A549 (cell line): ENCODE results near the gene FBXL13.
"Not testable (repeated sequence)": the region's sequence is repeated elsewhere in the genome, so short reads cannot be mapped to it uniquely, and the experiment has no call there.

ENCODE experiments used
- MYC ChIP-seq: IDR thresholded peaks from 2 replicates; pipeline ENCODE4 v1.6.1; 2012; ENCODE audit warnings: mild to moderate bottlenecking, inconsistent platforms, low read length, improper control_type of control experiment, borderline replicate concordance
- RAD21 ChIP-seq, 2 experiments: fragments of >200 bp in 1 of 2; sonication (Bioruptor Twin) in 1 of 2; formaldehyde crosslinking in 1 of 2; IDR thresholded peaks in 1 of 2; conservative IDR thresholded peaks in 1 of 2; 2 replicates in 1 of 2; 3 replicates in 1 of 2; pipeline ENCODE4 v1.6.1; 2012 to 2018; ENCODE audit warnings: inconsistent platforms in 1 of 2
- TF ChIP-seq, protein P1 (sequence below): IDR thresholded peaks from 2 replicates; pipeline ENCODE4 v1.6.1; 2012
- TF ChIP-seq, protein P2 (sequence below): fragments of >200 bp; sonication (Bioruptor Twin); formaldehyde crosslinking; IDR thresholded peaks from 3 replicates; pipeline ENCODE4 v1.5.1; 2016
- TF ChIP-seq, protein P3 (sequence below): fragments of 450-650 bp; IDR thresholded peaks from 2 replicates; pipeline ENCODE4 v1.6.1; 2014; ENCODE audit warnings: antibody characterized with exemption

DNA sequence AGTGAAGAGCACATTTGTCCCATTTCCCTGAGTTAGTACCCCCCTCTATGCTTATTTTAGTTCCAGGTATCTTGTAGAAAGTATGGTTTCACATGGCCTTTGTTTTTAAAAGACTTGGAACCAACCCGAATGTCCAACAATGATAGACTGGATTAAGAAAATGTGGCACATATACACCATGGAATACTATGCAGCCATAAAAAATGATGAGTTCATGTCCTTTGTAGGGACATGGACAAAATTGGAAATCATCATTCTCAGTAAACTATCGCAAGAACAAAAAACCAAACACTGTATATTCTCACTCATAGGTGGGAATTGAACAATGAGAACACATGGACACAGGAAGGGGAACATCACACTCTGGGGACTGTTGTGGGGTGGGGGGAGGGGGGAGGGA, 21.0 kb upstream of the FBXL13 start:
- not testable (repeated sequence) for TF ChIP-seq RAD21 (conservative IDR thresholded peaks at IDR 0.05 in 1 of 2, IDR thresholded peaks at IDR 0.05 in 1 of 2); MYC
- TF ChIP-seq, protein P1, sequence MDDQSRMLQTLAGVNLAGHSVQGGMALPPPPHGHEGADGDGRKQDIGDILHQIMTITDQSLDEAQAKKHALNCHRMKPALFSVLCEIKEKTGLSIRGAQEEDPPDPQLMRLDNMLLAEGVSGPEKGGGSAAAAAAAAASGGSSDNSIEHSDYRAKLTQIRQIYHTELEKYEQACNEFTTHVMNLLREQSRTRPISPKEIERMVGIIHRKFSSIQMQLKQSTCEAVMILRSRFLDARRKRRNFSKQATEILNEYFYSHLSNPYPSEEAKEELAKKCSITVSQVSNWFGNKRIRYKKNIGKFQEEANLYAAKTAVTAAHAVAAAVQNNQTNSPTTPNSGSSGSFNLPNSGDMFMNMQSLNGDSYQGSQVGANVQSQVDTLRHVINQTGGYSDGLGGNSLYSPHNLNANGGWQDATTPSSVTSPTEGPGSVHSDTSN, result not testable (repeated sequence)
- TF ChIP-seq, protein P2, sequence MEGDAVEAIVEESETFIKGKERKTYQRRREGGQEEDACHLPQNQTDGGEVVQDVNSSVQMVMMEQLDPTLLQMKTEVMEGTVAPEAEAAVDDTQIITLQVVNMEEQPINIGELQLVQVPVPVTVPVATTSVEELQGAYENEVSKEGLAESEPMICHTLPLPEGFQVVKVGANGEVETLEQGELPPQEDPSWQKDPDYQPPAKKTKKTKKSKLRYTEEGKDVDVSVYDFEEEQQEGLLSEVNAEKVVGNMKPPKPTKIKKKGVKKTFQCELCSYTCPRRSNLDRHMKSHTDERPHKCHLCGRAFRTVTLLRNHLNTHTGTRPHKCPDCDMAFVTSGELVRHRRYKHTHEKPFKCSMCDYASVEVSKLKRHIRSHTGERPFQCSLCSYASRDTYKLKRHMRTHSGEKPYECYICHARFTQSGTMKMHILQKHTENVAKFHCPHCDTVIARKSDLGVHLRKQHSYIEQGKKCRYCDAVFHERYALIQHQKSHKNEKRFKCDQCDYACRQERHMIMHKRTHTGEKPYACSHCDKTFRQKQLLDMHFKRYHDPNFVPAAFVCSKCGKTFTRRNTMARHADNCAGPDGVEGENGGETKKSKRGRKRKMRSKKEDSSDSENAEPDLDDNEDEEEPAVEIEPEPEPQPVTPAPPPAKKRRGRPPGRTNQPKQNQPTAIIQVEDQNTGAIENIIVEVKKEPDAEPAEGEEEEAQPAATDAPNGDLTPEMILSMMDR, result not testable (repeated sequence)
- TF ChIP-seq, protein P3, sequence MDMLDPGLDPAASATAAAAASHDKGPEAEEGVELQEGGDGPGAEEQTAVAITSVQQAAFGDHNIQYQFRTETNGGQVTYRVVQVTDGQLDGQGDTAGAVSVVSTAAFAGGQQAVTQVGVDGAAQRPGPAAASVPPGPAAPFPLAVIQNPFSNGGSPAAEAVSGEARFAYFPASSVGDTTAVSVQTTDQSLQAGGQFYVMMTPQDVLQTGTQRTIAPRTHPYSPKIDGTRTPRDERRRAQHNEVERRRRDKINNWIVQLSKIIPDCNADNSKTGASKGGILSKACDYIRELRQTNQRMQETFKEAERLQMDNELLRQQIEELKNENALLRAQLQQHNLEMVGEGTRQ, result not testable (repeated sequence)
